Measurements from ENCODE around the gene CNTN5.

GRCh38 chr11:99631618-99632017 lies 610.9 kb downstream of the CNTN5 start:
- TF ChIP-seq CTCF (IDR thresholded peaks at IDR 0.05; ENCODE audit: poor library complexity, severe bottlenecking) (no peak), EZH2 (IDR thresholded peaks at IDR 0.05; ENCODE audit: borderline replicate concordance, insufficient read depth, low read length, poor library complexity, severe bottlenecking) (no peak), RAD21 (conservative IDR thresholded peaks at IDR 0.05) (no peak), TAF1 (IDR thresholded peaks at IDR 0.05; ENCODE audit: low read depth) (no peak), POLR2AphosphoS5 (IDR thresholded peaks at IDR 0.05) (no peak)
